Urinary bladder (tissue), 4 donors: ENCODE measurements around the gene MARCHF3. TPM values are rescaled to one million over a fixed set of nuclear protein-coding genes. Genes with fewer than 3 reads are reported as not detected.
"Not testable (repeated sequence)": the region's sequence is repeated elsewhere in the genome, so short reads cannot be mapped to it uniquely, and the experiment has no call there.

Experiments used
- DNase-seq: peaks from one replicate; pipeline ENCODE4 v3.0.0-alpha.2; 2015; ENCODE audit errors: extremely low spot score
- H3K27ac ChIP-seq: one replicate; pipeline ENCODE4 v1.5.1; 2013; ENCODE audit warnings: low read depth, mild to moderate bottlenecking, moderate library complexity
- H3K36me3 ChIP-seq: one replicate; pipeline ENCODE4 v1.6.1; 2013; ENCODE audit warnings: mild to moderate bottlenecking, moderate library complexity; ENCODE audit not compliant: insufficient read depth
- H3K4me1 ChIP-seq: one replicate; pipeline ENCODE4 v1.6.1; 2013; ENCODE audit warnings: mild to moderate bottlenecking, moderate library complexity; ENCODE audit not compliant: insufficient read depth
- H3K4me3 ChIP-seq: one replicate; pipeline ENCODE4 v1.5.1; 2013; ENCODE audit warnings: low read depth, low read length
- WGBS: extraction: QIAGEN DNeasy Blood & Tissue Kit; methylation state at CpG from one replicate; pipeline ENCODE4 v1.1.7; 2013; 5-methylcytosine and 5-hydroxymethylcytosine counted together
- polyA plus RNA-seq: library from polyadenylated mRNA; stranded (reverse); fragments of 200-250 nt; gene quantifications from one replicate; pipeline ENCODE4 v1.2.3, GENCODE V29; 2013
- total RNA-seq: library from RNA; depleted of rRNA; stranded (reverse); fragments of >200 nt; gene quantifications from one replicate; pipeline ENCODE4 v1.2.3, GENCODE V29; 2014
- donor health status: healthy with polysubstance abuse.
- donor health status: healthy.

The MARCHF3 gene
- total and polyA plus RNA-seq, 2 donors: 8.6 to 9.2 TPM

DNA sequence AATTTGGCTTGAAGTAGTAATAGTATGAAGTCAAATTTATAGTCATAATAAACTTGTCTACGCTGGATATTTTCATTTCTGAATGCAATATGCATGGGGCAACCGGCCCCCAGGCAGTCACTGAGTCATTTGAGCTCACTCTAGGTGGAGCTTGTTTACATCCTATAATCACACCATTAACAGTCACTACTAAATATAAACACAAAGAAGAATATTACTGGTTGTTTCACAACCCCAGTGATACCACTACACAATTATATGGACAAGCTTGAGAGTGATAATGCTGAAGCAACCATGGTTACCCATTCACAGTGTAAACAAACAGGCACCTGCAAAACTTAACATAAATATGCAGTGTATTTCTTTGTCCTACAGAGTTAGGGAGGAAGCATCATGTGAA, 68.7 kb downstream of the MARCHF3 start:
- WGBS: 50% methylated on average over 2 of the region's 2 CpGs
- Histone ChIP-seq H3K4me1 (no peaks in the 10 kb centered on the region), H3K36me3 (no peaks in the 10 kb centered on the region), H3K27ac (no peak overlapping the region), H3K4me3 (no peak overlapping the region)
- DNase-seq: no peak

DNA sequence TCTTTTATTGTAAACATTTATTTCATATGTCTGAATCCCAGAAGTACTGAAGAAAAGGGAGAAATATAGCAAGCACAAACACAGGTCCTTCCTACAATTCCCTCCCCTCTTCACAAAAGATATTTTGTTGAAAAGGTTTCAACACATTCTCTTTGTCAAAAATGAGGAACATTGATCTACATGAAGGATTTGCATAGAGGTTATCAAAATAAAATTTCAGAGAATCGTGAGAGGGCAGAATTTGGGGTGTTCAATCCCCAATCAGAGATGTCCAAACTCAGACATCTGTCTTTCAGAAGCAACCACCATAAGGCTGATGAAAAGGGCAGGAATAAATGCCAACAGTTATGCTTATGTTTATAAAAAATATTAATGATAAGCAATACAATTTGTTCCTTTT, 69.2 kb downstream of the MARCHF3 start:
- 73% methylated on average over 1 of the region's 1 CpG for WGBS
- Histone ChIP-seq H3K4me3 (no peak overlapping the region), H3K4me1 (no peaks in the 10 kb centered on the region), H3K36me3 (no peaks in the 10 kb centered on the region), H3K27ac (no peak overlapping the region)
- DNase-seq: no peak

- Histone ChIP-seq H3K4me1 (no peaks in the 10 kb centered on the region), H3K4me3 (no peak overlapping the region), H3K27ac (no peak overlapping the region), H3K36me3 (no peaks in the 10 kb centered on the region)
- DNase-seq: no peak
Measured at GRCh38 chr5:126959188-126959587, 71.2 kb downstream of the MARCHF3 start.

DNA sequence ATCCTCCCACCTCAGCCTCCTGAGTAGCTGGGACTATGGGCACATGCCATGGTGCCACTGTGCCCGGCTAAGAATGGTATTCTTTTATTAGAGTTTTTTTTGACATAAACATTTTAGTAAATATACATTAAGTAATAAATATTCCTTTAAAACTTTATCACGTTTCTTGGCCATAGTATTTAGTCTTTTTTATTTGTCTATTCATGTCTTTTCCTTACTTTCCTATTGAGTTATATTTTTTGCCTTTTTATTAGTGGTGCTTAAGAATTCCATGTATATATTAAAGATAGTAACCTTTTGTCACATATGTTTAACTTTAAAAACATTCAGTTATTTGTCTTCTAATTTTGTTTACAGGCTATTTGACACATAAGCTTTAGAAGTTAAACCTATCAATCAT, 73.4 kb downstream of the MARCHF3 start:
- 82% methylated on average over 2 of the region's 2 CpGs for WGBS
- H3K27ac ChIP-seq: no peak overlapping the region
- H3K4me1 ChIP-seq: no peaks in the 10 kb centered on the region
- no peak overlapping the region for H3K4me3 ChIP-seq
- DNase-seq: no peak
- H3K36me3 ChIP-seq: no peaks in the 10 kb centered on the region

DNA sequence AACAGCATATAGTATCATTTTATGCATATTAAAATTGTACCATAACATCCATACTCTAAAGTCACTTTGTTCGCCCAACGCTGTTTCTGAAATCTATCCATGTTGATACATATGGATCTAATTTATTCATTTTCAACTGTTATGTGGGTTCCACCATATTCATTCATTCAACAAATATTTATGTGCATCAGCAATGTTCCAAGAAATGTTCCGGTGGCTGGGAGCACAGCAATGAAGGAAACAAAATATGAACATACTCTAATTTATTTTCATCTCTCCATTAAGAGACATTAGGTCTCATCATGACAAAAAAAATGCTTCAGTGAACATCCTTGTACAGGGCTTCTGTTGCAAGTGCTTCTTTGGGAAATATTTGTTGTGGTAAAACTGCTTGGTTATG, 75.4 kb downstream of the MARCHF3 start:
- no peak for DNase-seq
- no peaks in the 10 kb centered on the region for H3K4me1 ChIP-seq
- 95% methylated on average over 3 of the region's 3 CpGs for WGBS
- no peak overlapping the region for H3K27ac ChIP-seq
- H3K36me3 ChIP-seq: no peaks in the 10 kb centered on the region
- H3K4me3 ChIP-seq: no peak overlapping the region

GRCh38 chr5:126953640-126954039, 76.7 kb downstream of the MARCHF3 start:
- WGBS: 67% methylated on average over 2 of the region's 2 CpGs

GRCh38 chr5:126949475-126949874, 80.9 kb downstream of the MARCHF3 start:
- Histone ChIP-seq H3K4me1 (no peaks in the 10 kb centered on the region), H3K27ac (no peak overlapping the region), H3K4me3 (no peak overlapping the region), H3K36me3 (no peaks in the 10 kb centered on the region)
- no peak for DNase-seq
- WGBS: 80% methylated on average over 2 of the region's 2 CpGs

More at GRCh38 chr5:126953640-126954039, 76.7 kb downstream of the MARCHF3 start:
- H3K4me1 ChIP-seq: no peaks in the 10 kb centered on the region
- no peak for DNase-seq
- no peaks in the 10 kb centered on the region for H3K36me3 ChIP-seq
- no peak overlapping the region for H3K27ac ChIP-seq
- no peak overlapping the region for H3K4me3 ChIP-seq

- DNase-seq: no peak
- Histone ChIP-seq H3K27ac (no peak overlapping the region), H3K4me1 (no peaks in the 10 kb centered on the region), H3K4me3 (no peak overlapping the region), H3K36me3 (no peaks in the 10 kb centered on the region)
- WGBS: 96% methylated on average over 6 of the region's 6 CpGs
Measured at GRCh38 chr5:126948453-126948852, 81.9 kb downstream of the MARCHF3 start.

- Histone ChIP-seq H3K36me3 (no peaks in the 10 kb centered on the region), H3K27ac (no peak overlapping the region), H3K4me3 (no peak overlapping the region), H3K4me1 (no peaks in the 10 kb centered on the region)
- 88% methylated on average over 3 of the region's 3 CpGs for WGBS
- no peak for DNase-seq
Measured at GRCh38 chr5:126948011-126948355, 82.4 kb downstream of the MARCHF3 start.

- Histone ChIP-seq H3K4me1 (no peaks in the 10 kb centered on the region), H3K4me3 (no peak overlapping the region), H3K36me3 (no peaks in the 10 kb centered on the region), H3K27ac (no peak overlapping the region)
- DNase-seq: no peak
- 36% methylated on average over 5 of the region's 5 CpGs for WGBS
Measured at GRCh38 chr5:126947146-126948010, 83.0 kb downstream of the MARCHF3 start.

DNA sequence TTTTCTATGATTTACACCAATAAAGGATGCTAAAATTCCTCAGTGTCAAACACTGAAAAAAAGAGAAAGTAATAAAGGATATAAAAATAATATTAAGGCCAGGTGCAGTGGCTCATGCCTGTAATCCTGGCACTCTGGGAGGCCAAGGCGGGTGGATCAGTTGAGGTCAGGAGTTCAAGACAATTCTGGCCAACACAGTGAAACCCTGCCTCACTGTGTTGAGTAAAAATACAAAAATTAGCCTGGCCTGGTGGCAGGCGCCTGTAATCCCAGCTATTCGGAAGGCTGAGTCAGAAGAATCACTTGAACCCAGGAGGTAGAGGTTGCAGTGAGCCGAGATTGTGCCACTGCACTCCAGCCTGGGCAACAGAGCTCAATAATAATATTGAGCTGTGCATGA, 87.5 kb downstream of the MARCHF3 start:
- 84% methylated on average over 4 of the region's 4 CpGs for WGBS
- H3K36me3 ChIP-seq, H3K4me1 ChIP-seq, H3K4me3 ChIP-seq, H3K27ac ChIP-seq, DNase-seq: not testable (repeated sequence)

- H3K4me1 ChIP-seq: no peaks in the 10 kb centered on the region
- WGBS: 96% methylated on average over 1 of the region's 1 CpG
- no peaks in the 10 kb centered on the region for H3K36me3 ChIP-seq
- no peak overlapping the region for H3K4me3 ChIP-seq
- H3K27ac ChIP-seq: no peak overlapping the region
- no peak for DNase-seq
Measured at GRCh38 chr5:126941403-126941802, 89.0 kb downstream of the MARCHF3 start.

DNA sequence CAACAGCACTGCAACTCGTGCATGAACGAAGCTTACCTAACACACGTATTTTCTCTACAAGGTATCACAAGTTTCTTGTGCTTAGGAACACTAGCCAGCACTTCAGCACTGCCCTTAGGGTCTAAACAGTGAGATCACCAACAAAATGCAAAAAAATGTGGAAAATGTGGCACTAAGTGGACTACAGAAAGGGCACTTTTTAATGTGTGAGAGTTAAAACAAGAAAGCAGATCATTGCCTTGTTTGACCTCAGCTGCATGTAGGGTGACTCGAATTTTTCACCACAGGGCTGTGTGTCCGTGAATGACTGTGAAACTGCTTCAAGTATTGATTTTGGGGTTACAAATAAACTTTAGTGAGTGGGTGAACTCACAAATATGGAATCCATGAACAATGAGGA, 90.5 kb downstream of the MARCHF3 start:
- WGBS: 85% methylated on average over 5 of the region's 5 CpGs
- DNase-seq: no peak
- no peak overlapping the region for H3K4me3 ChIP-seq
- H3K36me3 ChIP-seq: no peaks in the 10 kb centered on the region
- H3K4me1 ChIP-seq: no peaks in the 10 kb centered on the region
- H3K27ac ChIP-seq: no peak overlapping the region

DNA sequence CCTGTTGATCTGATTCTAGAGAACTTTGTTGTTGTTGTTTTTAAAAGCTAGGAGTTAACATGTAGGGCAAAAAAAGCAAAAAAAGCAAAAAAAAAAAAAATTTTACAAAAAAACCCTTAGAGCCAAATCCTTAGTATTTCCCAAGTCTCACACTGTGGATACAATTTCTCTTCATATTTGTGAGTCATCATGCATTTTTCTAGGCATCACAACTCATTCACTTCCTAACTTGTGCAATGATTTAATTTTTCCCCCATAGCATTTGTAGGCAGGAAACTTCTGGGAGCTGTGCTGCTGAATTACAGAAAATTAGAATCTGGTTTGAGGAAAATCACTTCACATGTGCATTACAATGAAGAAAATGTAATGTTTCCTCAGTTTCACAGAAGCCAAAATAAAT, 91.9 kb downstream of the MARCHF3 start:
- no peak for DNase-seq
- H3K27ac ChIP-seq: no peak overlapping the region
- H3K4me3 ChIP-seq: no peak overlapping the region
- H3K36me3 ChIP-seq: no peaks in the 10 kb centered on the region
- no peaks in the 10 kb centered on the region for H3K4me1 ChIP-seq

DNA sequence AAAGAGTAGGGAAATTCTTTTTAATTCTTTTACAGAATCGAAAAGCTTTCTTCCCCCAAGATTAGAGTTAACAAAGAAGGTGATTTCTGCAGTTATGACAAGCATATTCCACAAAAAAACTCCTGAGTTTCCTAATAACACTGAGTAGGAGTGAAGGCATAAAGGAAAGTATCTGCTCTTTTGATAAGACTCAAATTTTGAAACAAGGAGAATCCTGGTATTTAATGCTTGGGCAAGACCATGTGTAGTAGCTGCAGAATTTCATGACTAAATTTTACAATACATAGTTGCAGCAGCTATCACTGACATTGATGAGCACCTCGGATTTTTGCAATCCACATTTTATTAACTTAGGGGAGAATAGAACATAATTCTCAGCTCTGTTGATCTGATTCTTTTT, 92.6 kb downstream of the MARCHF3 start:
- H3K36me3 ChIP-seq: no peaks in the 10 kb centered on the region
- no peak overlapping the region for H3K4me3 ChIP-seq
- H3K27ac ChIP-seq: no peak overlapping the region
- DNase-seq: no peak
- H3K4me1 ChIP-seq: no peaks in the 10 kb centered on the region
- 83% methylated on average over 2 of the region's 2 CpGs for WGBS
